MM.1S (cell line): ENCODE results near the gene ITPR3.

Source experiments
- CTCF ChIP-seq: fragments of 300-600 bp; sonication (generic); IDR thresholded peaks from 2 replicates; pipeline ENCODE4 v1.5.1; 2016; ENCODE audit warnings: antibody characterized with exemption, low read length, mixed read lengths
- EZH2 ChIP-seq: fragments of 300-600 bp; sonication (generic); optimal IDR thresholded peaks from 2 replicates; pipeline ENCODE3; 2017; ENCODE audit warnings: low read depth, mild to moderate bottlenecking, antibody characterized with exemption, low read length, mixed read lengths

DNA sequence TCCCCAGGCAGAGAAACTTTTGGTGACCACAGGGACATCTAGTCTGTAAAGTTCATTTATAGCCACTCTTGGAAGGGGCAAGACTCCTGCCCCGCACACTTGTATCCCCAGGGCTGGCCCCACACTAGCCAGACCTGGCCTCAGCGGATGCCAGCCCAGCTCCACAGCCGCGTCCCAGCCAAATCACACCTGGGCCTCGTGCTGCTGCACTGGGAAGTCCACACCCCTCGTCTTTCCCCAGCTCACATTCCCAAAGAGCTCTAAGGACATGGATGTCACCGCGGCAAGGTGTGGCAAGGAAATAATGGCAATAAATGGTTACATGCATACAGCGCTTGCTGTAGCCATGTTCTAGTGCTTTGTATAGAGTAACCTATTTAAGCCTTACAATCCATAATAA is 117.0 kb downstream of the ITPR3 start:
- no peak for TF ChIP-seq EZH2
- no peak for TF ChIP-seq CTCF
